GM18505 (cell line): ENCODE measurements around the gene PAK1.

ENCODE experiments used
- ATAC-seq: cut with Tn5 transposase; IDR thresholded peaks from one replicate; pipeline ENCODE4 v1.9.1; 2021; ENCODE audit not compliant: unreplicated experiment
- POLR2A ChIP-seq: IDR thresholded peaks from 4 replicates; pipeline ENCODE4 v1.6.1; 2011; ENCODE audit warnings: borderline replicate concordance; ENCODE audit not compliant: insufficient read depth, insufficient read length; ENCODE audit errors: extremely low read depth

PAK1 gene

GRCh38 chr11:77440678-77441077 is 33.2 kb downstream of the PAK1 start:
- no peak for TF ChIP-seq POLR2A

DNA sequence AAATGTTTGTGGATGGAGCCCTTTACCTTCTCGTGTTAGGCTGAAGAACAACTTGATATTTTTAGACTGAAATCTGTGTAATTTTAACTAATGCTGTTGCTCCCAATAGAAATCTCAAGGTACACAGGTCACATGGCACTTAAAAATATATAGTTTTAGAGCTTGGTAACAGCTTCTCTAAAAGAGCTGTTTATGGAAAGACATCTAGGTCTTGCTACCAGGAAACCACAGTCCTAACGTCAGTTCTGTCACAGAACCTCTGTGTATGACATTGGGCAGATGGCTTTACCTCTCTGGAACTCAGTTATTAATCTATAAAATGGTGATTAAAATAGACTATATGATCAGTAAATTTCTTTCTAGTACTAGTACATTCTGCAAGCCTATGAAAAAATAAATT is 35.4 kb downstream of the PAK1 start:
- TF ChIP-seq POLR2A: no peak
- ATAC-seq: no peak

More at GRCh38 chr11:77440678-77441077, 33.2 kb downstream of the PAK1 start:
- ATAC-seq: no peak

DNA sequence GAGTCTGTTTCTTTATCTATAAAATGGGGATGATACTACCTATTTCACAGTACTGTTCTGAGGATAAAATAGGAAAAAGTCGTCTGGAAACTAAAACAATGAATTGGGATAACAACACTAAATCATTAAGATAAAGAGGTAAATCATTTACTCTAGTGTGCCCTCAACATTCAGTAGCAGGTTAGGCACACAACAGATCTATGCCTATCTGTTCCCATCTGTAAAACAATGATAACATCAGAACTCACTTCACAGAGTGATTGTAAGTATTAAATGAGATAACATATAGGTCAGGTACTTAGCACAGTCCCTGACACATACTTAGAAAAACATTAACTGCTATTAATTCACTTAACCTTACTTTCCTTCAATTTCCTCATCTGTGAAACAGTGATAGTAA is 36.9 kb downstream of the PAK1 start:
- no peak for ATAC-seq
- no peak for TF ChIP-seq POLR2A

GRCh38 chr11:77436506-77436905 is 37.4 kb downstream of the PAK1 start:
- ATAC-seq: no peak
- no peak for TF ChIP-seq POLR2A

DNA sequence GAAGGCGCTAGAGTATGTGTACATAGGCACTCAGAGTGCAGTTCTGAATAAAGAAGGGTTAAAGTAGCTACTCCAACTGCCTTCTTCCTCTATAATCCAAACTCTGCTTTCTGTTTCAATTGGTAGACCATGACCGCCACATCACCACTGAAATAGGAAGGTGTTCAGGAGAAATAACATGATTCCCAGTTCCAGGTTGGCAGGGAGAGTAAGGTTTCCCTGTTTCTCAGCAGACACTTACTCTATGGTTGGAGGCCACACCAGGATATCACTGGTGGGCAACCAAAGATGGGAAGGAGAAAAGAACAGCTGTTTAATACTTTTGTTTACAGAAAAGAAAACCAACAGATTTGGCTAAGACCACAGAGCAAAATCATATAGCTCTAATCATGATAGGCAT is 37.9 kb downstream of the PAK1 start:
- TF ChIP-seq POLR2A: no peak
- no peak for ATAC-seq

- no peak for ATAC-seq
These were observed 42.1 kb downstream of the PAK1 start for GRCh38 chr11:77431813-77432212.

GRCh38 chr11:77428598-77428997 is 45.3 kb downstream of the PAK1 start:
- no peak for ATAC-seq
- no peak for TF ChIP-seq POLR2A

More at GRCh38 chr11:77431813-77432212, 42.1 kb downstream of the PAK1 start:
- no peak for TF ChIP-seq POLR2A

DNA sequence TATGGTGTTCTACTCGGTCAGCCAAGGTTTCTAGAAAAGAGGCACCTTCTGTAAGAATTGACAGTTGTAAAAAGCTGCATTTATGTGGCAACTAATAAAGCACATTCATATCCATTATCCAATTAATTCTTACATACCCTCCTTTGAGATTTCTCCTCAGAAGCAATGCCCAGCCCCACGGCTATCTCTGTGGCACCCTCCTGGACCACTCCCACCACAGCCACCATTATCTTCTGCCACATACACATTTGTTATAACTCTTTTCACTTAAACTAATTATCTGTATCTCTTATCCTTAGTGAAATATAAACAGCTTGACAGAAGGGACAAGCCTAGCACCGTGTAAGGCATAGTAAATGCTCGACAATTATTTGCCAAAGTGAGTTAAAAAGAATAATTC is 48.5 kb downstream of the PAK1 start:
- no peak for ATAC-seq
- TF ChIP-seq POLR2A: no peak

GRCh38 chr11:77424644-77425043 is 49.2 kb downstream of the PAK1 start:
- ATAC-seq: no peak
- no peak for TF ChIP-seq POLR2A

- no peak for ATAC-seq
- TF ChIP-seq POLR2A: no peak
These were observed 50.3 kb downstream of the PAK1 start for GRCh38 chr11:77423624-77424023.

- no peak for ATAC-seq
- no peak for TF ChIP-seq POLR2A
These were observed 51.2 kb downstream of the PAK1 start for GRCh38 chr11:77422687-77423086.

- TF ChIP-seq POLR2A: no peak
- no peak for ATAC-seq
These were observed 52.7 kb downstream of the PAK1 start for GRCh38 chr11:77421041-77421723.

DNA sequence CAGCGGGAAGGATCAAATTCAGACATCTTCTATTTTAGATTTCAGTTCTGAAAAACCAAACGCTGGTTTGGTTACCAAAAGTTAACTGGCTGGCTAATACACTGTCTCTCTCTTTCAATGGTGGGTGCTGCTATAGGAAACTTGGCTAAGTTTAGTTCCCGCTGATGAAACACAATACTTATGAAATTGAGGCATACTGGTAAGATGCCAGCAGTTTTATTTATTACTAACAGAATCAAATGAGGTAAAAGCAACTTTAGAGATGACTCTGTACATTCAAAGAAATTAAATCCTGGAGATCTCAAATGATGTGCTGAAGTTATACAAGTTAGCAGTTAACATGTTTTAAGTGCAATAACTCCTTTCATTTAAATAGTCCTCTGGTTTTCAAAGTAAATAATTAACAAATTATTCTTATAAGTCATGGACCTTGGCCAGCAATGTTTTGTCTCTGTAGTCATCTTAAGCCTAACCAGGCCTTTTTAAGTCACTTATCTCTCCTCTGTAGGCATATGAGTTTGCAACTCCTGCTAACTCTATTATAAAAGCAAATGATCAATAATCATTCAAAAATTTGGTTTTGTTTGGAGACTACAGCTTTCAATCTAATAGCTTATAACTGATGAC is 54.8 kb downstream of the PAK1 start:
- TF ChIP-seq POLR2A: no peak
- ATAC-seq: no peak
